Measurements from ENCODE around the gene CDH23.

The CDH23 gene

DNA sequence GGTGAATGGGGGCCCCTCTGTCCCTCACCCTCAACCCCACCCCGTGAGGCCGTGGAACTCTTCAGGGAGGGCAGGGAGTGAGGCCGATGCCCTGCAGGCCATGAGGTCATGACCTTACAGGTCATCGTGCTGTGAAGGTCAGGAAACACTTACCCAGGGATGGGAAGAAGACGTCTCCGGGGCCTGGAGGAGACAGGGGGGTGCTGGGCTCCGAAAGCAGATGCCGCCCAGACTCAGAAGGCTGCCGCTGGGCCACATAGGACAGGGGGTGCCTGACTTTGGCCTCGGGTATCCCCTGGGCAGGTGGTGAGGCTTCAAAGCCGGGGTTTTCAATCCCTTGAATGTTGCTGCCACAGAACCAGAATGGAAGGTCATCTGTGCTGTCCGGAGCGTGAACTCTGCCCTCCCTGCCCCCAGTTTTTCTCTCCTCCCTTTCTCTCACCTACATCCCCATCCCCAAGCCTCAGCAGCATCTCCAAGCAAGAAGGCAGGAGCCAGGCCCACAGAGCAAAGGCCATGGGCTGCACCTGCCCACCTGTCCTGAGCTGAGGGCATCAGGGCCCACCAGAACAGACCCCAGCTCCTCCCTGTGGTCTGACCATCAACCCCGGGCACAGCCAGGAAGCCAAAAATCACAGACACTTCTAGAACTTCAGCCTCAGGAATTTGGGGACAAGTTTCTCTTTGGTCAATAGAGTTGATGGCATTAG lies 354.9 kb downstream of the CDH23 start:
- no peak for DNase-seq

DNA sequence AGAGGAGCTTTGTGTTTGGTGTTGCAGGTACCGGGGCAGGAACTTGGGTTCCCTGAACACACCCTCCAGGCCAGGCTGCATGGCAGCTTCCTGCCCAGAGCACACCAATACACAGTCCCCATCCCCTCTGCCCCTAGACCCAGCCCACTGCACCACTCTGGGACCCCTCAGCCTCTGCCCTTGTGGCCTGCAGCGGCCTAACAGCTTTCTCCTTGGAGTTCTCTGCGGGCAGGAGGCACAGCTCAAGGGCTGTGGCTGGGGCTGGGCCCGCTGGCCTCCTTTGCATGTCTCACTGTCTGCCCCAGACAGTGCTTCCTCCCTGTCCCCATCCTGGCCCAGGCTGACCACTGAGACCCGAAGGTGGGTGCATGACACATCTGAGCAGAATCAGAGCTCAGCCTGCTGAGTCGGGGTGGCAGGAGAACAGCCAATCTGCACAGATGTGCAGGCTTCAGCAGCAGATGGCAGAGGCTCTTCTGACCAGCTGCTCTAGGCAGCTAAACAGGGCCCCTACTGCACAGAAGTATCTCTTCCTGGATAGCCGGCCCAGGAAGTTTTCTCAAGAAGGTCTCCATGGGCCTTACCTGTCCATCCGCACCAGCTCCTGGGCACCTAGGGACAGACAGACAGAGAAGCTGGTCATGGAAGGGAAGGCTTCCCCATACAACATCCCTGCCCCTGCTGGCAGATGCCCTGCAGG lies 355.8 kb downstream of the CDH23 start:
- DNase-seq = no peak

DNA sequence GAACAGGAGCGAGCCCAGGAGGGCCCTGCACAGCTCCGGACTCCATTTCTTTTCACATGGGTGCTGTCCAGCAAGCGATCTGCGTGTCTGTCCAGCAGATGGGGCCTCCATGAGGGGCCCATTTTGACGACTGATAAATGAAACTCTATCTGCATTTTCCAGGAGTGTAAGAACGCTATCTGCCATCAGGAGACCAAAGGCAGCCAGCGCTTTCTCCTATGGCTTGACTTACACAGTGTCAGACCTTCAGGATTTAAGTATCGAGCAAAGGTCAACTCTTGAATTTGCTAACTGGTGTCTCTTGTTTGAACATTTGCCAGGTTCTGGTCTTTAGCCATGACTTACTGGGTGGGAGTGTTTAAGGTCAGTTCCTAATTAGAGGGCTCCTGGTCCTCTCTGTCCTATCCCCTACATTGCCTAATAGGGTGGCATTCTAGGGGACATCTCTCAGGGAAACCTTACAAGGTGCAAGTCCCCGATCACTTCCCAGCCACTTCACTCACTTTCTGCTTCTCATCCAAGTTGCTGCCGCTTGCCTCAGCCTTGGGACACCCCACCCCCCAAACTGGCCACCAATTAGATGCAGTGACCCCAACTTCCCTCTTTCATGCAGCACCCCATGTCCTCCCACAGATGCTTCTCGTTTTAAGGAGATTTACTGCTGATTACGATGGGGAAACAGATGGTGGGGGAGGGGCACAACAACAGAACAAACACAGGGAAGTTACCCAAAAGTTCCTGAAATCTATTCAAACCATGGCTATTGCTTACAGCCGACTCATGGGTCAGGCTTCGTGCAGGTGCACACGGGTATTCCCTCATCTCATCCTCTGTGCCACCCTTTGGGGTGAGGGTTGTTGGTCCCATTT lies 356.6 kb downstream of the CDH23 start:
- no peak for DNase-seq

DNA sequence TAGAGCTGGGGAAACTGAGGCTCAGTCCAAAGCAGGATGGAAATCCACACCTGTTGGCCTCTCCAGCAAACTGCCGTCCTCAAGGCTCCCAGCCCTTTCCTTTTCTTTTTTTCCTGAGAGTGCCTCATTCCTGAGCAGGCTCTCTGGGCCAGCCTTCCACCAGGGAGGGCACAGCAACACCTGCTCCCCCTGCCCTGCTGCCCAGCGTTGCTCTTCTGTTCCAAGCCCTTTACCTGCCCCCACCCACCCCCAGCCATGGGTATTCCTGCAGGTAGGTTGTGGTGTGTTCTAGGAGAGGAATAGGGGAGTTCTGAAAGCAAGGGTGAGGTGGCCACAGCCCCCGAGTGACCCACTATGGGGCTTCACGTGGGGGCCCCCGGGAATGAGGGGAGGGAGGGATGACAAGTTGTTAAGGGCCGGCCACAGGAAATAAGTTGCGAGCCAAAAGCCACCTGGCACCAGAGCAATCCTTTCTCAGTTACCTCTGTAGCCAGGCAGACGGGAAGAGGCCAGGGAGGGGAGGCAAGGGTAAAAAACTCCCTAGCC lies 357.3 kb downstream of the CDH23 start:
- no peak for DNase-seq

DNA sequence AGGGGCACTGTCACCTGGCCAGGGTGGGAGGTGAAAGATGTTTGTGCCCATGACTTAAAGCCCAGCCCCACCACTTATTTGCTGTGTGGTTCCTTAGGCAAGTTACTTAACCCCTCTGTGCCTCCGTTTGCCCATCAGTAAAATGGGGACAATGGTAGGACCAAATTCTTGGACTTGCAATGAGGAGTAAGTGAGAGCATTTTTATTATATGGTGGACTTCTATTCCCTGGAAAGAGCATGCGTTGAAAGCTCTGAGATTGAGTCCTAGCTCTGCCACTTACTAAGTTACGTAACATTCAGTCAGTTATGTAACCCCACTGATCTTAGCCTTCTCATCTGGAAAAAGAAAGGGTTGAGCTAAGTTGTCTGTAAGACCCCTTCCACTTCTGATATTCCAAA lies 357.8 kb downstream of the CDH23 start:
- no peak for DNase-seq

DNA sequence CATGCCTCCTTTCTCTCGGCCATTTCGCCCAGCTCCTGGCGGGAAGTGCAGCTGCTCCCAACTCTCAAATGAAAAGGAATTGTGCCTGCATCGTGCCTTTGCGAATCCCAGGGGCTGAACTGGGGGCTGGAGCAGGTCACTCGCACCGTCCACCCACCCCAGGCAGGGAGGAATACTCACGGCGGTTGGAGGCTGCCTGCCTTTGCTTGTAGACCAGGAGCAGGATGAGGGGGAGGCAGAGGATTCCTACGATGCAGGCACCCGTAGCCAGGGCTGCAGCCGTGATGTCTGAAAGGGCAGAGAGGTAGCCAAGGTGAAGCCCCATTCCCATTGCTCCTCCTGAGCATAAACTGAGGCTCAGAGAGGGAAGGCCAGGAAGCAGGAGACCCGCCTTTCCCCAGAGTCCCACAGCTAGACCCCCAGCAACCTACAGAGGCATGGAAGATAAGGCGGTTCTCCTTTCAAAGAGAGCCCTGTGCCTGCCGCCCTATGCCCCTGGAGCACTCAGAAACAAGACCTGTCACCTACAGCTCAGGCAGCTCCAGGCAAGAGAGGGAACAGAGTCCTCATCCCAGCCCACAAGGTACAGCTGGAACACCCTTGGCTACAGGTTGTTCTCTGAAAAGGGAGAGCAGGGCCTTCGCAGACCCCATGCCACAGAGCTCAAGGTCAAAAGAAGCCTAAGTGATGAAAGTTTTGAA lies 358.6 kb downstream of the CDH23 start:
- DNase-seq = no peak

DNA sequence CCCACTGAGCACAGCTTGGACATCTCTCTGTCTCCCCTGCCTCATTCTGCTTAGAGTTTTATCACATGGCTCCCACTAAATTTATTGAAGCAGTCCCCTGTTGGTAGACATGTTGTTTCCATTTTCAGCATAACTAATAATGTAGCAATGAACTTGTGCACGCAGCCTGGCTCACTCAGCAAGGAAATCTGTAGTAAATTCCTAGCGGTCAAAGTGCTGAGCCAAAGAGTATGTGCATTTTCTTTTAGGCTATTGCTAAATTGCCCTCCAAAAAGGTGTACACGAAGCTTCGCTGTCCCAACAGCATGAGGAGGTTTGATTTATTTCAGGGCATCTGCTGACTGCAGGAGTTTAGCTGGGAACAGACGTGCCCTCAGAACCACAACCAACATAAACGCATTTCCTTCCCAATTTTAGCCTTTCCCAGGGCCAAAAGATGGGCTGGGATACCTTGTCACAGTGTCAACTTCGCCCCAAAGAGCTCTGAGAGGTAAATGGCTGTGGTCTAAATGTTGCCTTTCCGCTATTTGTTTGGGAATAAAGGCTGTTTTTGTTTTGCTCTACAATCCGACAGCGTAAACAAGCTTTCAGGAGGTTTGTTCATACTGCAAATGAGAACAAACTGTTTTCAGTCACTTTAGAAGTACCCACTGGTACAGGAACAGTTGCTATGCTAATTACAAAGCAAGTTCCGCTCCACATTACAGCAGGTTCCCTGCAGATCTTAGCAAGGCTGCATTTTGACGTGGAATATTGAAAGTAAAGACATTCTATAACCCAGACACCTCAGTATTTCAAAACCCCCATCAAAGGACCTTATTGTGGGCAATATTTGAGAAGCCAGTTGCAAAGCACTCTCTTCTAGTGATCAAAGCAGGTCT lies 359.8 kb downstream of the CDH23 start:
- DNase-seq = no peak

DNA sequence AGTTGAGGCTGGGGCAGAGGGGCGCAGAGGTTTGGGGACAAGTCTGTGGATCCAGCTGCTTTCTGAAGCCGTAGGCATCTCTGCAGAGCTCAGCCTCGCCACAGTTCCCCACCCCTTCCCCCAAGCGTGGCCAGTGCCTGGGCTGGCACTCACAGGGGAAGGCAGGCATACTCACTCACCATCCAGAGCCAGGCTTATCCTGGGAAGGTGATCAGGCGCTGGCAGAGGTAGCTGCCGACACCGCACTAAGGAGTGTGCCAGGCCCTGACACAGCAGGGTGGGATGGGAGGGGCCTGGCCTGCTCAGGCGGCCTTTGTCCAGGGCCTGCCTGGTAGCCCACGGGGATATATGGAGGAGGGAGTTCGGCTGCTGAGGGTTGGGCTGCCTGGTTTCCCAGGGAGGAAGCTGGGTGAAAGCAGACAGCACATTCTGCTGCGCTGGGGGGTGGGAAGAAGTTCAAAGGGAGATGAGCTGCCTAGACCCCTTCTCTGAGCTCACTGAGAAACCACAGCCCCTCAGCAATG lies 360.7 kb downstream of the CDH23 start:
- DNase-seq = no peak

DNA sequence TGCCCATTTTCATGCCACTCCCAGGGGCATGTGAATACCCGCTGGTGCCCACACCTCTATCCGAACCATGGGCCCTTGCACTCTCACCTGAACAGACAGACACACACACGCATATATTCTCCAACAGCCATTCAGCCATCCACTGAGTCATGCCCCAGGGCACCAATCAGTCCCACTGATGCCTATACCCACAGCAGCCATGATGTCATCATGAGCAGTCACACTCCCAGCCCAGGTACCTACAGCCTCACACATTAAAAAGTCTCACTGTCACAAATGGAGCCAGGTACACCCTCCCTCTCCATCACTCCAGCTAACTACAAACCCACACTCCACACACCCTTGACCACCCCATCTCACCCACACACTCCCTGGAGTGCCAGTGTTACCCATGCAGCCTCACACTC lies 364.4 kb downstream of the CDH23 start:
- DNase-seq = peak; percentile 64

DNA sequence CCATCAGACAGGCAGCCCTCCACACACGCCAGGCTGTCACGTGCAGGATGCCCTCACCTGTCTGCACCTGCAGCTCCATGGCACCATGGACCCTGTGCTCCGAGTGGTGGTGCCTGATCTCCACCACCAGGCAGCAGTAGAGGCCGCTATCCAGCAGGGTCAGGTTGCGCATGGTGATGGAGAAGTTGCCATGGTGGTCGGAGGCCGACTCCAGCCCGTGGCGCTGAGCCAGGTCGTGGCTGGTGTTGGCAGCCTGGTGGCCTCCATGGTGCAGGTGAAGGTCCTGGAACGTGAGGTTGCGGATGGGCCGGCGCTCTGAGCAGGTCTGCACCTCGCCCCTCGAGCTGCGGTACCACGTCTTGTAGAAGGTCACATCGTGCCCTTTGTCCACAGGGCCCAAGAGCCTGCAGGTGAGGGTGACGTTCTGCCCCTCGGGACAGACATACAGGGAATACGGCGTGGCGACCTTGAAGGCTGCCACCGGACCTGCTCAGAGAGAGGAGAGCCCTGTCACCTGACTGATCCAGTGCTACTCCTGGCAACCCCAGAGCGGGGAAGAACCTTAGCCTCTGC lies 364.9 kb downstream of the CDH23 start:
- no peak for DNase-seq

DNA sequence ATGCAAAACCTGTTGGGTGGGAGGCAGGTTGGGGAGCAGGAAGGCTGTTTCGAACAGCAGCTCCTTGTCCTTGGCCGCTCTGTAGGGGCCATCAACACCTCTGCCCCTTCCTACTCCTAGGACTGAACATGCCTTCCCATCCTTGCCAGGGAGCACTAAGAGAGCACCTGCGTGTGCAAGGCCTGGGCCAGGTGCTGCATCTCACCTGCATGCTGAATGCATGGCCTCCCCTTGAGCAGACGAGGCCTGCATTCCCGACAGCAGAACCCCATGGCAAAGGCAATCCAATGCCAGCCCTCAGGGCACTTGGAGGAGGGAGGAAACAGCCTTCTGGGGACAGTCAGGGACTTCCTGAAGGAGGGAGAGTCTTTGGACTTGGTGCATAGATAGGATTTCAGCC lies 365.6 kb downstream of the CDH23 start:
- DNase-seq = no peak

DNA sequence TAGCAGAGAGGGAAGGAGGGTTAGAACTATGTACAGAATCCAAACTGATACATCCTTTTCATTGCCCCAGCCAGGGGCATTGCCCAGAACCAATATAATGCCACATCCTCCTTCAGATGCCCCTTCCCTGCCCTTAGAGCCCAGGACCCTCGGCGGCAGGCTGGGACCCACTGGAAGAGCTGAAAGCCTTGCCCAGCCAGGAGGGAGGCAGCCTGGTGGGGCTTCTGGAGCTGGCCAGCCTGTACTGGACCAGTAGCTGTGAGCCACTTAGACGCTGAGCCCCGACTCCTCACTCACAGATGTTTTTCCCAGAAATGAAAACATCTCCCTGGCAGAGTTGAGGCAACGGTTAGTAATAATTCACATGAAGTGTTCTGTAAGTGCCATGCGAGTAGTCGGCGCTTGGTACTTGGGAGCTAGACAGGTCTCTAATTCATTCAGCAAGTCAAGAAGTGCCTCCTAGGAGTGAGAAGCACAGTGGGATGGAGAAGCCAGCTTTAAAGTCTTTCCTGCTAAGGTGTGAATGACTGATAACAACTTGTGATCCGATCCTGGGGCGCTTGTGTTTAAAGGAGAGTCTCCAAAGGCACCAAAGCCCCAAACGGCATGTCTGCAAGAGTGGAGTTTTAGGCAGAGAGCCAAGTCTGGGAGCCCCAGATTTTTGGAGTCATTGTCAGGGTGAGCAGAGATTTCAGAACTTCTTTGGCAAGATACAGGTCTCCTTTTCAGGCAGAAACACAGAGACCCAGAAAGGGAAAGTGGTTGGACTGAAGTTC lies 366.8 kb downstream of the CDH23 start:
- DNase-seq = no peak

DNA sequence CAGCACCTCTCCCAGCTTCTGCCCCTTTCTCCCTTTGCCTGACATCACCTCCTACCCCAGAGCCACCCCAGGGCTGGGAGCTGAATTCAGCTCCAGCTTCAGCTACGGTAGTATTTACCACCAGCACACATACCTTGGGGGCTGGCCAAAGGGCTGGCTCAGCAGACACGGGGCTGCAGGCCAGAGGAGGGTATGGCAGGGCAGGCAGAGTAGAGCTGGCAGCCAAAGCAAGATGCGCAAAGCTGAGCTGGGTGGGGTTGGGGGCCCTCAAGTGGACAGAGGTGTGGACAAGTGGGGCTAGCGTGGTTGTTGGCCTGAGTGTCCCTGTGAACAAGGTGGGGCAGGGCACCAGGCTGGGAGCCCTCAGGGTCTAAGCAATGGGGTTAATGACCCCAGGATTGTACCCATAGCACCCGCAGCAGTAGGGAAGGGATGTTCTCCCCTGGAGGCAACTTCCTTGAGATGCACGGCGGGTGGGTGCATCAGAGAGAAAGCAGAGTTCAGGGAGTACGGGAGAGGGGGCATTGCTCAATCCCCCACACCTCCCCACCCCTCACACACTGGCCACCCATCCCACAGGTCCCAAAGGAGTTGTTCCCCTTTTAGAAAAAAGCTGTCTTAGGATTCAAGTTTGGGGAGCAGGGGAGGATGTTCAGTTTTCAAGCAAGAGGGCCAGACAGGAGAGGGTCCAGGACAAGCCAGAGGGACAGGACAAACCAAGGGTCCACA lies 368.6 kb downstream of the CDH23 start:
- DNase-seq = no peak

DNA sequence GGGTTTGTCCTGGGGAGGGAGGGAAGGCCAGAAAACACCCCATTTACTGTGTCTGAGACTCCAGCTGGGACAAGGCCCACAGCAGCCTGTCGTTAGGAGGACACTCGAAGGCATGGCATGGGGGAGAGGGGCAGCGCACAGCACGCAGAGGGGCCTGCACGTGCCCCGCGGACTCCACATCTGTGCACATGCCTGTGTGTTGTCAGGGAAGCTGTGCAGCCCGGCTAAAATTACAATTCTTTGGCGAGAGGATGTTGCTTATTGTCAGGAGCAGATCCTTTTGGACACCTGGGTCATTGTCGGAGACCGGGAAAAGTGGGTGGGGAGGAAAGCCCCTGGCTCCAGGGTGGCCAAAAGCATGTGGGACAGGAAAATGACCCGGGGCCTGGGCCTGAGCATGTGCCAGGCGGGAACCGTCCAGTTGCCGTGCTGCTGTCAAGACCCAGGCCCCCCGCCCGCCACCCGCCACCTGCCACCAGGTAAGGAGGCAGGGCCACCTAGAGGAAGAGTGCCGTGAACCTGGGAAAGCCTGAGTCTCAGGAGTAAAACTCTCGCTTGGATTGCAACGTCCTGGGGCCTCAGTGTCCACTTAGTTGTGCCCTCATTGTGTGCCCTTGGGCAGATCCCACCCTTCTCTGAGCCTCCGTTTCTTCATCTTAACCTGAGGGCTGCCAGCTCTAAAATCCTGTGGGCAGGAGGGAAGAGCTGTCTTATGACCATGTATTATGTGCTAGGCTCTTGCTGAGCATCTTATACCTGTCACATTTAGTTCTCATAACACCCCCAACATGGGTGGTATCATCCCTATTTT lies 369.4 kb downstream of the CDH23 start:
- DNase-seq = no peak

DNA sequence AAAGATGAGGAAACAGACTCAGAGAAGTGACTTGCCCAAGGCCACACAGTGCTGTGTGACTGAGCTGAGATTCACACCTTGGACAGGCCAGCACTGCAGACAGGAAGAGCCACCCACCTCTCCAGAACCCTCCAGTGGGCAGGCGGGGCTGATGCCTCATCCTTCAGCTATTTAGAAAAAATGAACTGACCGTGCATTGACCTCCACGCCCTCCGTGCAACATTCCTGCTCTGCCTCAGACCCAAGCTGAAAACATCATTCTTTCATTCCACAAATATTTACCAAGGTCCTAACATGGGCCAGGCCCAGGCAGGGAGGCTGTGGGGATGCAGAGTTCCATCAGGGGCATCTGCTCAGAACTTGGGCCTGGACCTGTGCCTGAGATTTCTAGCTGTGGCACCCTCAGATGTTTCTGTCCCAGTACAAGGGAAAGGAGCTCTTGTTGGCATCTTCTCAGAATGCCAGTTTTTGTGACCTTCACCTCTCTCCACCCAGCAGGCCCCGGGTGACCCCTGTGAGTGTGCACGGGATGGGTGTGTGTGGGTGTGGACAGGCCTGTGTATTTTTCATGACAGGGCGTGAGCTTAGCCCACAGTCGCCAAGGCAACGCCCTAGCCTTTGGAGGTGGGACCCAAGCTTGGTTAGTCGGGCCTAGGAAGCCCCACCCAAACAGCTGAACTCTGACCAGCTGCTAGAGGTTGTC lies 370.1 kb downstream of the CDH23 start:
- no peak for DNase-seq

DNA sequence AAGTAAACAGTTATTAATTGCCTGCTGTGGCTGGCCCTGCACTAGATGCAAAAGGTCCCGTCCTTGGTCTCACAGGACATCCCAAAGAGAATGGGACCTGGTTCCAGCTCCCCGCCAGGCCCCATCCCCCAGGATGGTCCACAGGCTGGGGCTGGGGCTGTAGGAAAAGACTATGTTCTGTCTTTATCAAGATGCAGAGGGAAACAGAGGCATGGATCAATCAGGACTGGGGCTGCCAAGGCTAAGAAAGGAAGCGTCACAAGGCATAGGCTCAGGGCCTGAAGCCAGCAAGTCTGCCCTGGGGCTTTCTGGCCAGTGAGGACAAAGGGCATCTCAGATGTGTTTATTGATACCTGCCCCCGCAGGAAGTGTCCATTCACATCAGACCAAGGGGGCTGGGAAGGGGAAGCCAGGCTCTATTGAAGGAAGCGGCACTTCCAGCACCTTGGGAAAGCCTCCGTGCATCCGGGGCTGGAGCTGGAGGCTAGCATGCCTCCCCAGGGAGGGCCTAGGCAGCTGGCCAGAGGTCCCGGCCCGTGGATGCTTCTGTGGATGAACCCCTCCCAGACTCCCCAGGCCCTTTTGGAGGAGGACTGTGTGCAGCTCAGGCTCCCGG lies 370.8 kb downstream of the CDH23 start:
- no peak for DNase-seq

DNA sequence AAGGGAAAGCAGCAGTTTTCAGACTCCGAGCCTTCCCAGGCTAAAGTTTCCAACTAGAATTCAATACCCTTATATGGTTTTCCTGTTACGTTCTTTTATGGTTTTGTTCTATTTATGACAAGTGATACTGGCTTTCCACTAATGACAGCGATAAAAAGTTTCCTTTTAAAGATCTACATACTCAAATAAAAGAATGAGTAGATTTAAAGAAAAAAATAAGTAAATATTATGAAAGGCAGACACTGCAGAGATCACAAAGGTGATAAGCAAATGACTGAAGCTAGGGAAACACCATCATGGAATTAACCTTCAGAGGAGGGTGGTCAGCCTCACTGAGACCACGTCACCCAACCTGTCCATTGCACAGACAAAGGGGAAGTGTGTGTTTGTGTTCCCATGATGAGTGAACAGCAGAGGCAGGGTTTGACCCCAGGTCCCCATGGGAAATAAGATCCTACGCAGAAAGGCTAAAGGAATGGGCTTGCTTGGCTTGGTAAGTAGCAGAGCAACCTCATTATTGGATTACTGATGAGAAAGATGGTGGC lies 372.6 kb downstream of the CDH23 start:
- no peak for DNase-seq
